Lower leg skin (tissue), 4 donors: ENCODE measurements around the gene PTRH2. TPM values are rescaled to one million over a fixed set of nuclear protein-coding genes. Genes with fewer than 3 reads are reported as not detected.

Experiments
- DNase-seq, 2 donors: peaks; one replicate each; pipeline ENCODE4 v3.0.0-alpha.2; 2019; ENCODE audit warnings: low spot score in 2 of 2
- H3K4me3 ChIP-seq: fragments of 200-600 bp; sonication (generic); 2 replicates; pipeline ENCODE4 v1.5.1; 2017; ENCODE audit warnings: mild to moderate bottlenecking, low read depth; ENCODE audit not compliant: poor library complexity, severe bottlenecking
- CTCF ChIP-seq, 3 donors: fragments of 450-650 bp; IDR thresholded peaks; one replicate each; pipeline ENCODE4 v1.5.1; 2016; ENCODE audit warnings: antibody characterized with exemption in 3 of 3, mild to moderate bottlenecking in 3 of 3, moderate library complexity in 2 of 3
- POLR2A ChIP-seq, 2 donors: fragments of 450-650 bp; IDR thresholded peaks; one replicate each; pipeline ENCODE4 v1.6.1; 2016 to 2017; ENCODE audit warnings: antibody characterized with exemption in 2 of 2, mild to moderate bottlenecking in 1 of 2, moderate library complexity in 1 of 2
- WGBS, 2 donors: methylation state at CpG; one replicate each; pipeline ENCODE4 v1.1.5; 2018; 5-methylcytosine and 5-hydroxymethylcytosine counted together
- intact Hi-C: fragments of 100-400 bp; cut with DNase I; formaldehyde crosslinking; loops from one replicate; pipeline ENCODE4 v1.15.0; 2023; ENCODE audit warnings: low total_unique reads
- total RNA-seq, 4 donors: library from RNA; depleted of rRNA; stranded (reverse); fragments of >200 nt; gene quantifications; one replicate each; pipeline ENCODE4 v1.1.0, GENCODE V29; 2016

PTRH2 gene
- total RNA-seq, 4 donors from 2014 or later = 15.4 to 29.2 (median 18.7) TPM

GRCh38 chr17:59650642-59651041, 56.6 kb downstream of the PTRH2 start:
- no peak for DNase-seq
- no peak overlapping the region for H3K4me3 ChIP-seq
- TF ChIP-seq POLR2A (IDR thresholded peaks at IDR 0.05) (no peak), CTCF (IDR thresholded peaks at IDR 0.05) (no peak)
- 90 to 91% methylated on average over 1 of the region's 1 CpG for WGBS, 2 donors
- intact Hi-C loops = no loop called here

- H3K4me3 ChIP-seq = no peak overlapping the region
- DNase-seq = no peak
- no peak for TF ChIP-seq CTCF (IDR thresholded peaks at IDR 0.05)
- TF ChIP-seq POLR2A (IDR thresholded peaks at IDR 0.05) = no peak
- intact Hi-C loops = no loop called here
These were observed 57.3 kb downstream of the PTRH2 start for GRCh38 chr17:59649886-59650285.

Other genes starting within 250 kb of the PTRH2 start
- 10 to 100 TPM; 35.1 to 57.3 (median 49.9) TPM for gene DHX40, start 141.8 kb downstream of the PTRH2 start, total RNA-seq
- gene CLTC, start 87.5 kb downstream of the PTRH2 start, total RNA-seq = 100 to 1,000 TPM; 109 to 169 (median 140) TPM
- 10 to 100 TPM; 35.3 to 69.7 (median 61.1) TPM for gene VMP1, start 224 bp upstream of the PTRH2 start, total RNA-seq
- 10 to 100 TPM in 2 of 4 donors, 1 to 10 TPM in 2; 8.2 to 22.5 (median 13.2) TPM for gene TUBD1, start 185.5 kb upstream of the PTRH2 start, total RNA-seq
- 10 to 100 TPM; 21.3 to 52.5 (median 28.2) TPM for gene RPS6KB1, start 185.7 kb upstream of the PTRH2 start, total RNA-seq